Thoracic aorta (tissue), 2 donors: ENCODE measurements around the gene MORN1. TPM values are rescaled to one million over a fixed set of nuclear protein-coding genes. Genes with fewer than 3 reads are reported as not detected.

Experiments used
- ATAC-seq: fragments of 150-250 bp; one replicate; pipeline ENCODE4 v1.8.0; 2017; ENCODE audit warnings: low read depth; ENCODE audit not compliant: insufficient number of reproducible peaks, low FRiP score
- DNase-seq: peaks from one replicate; pipeline ENCODE4 v3.0.0-alpha.2; 2020; ENCODE audit warnings: low spot score
- H3K27ac ChIP-seq, 2 donors: fragments of 200-600 bp; sonication (generic); 1 replicate in 1 of 2; 2 replicates in 1 of 2; pipeline ENCODE4 v1.5.1; 2016; ENCODE audit warnings: mild to moderate bottlenecking in 2 of 2, moderate library complexity in 2 of 2
- H3K27me3 ChIP-seq: fragments of 200-600 bp; sonication (generic); replicated peaks from 2 replicates; pipeline ENCODE4 v1.6.0; 2016; ENCODE audit warnings: mild to moderate bottlenecking; ENCODE audit not compliant: insufficient read depth
- H3K36me3 ChIP-seq: fragments of 200-600 bp; sonication (generic); one replicate; pipeline ENCODE4 v1.5.1; 2016
- H3K4me1 ChIP-seq, 2 donors: fragments of 200-600 bp; sonication (generic); 1 replicate in 1 of 2; 2 replicates in 1 of 2; pipeline versions ENCODE4 v1.5.1 to v1.6.0; 2016; ENCODE audit warnings: low read depth in 2 of 2, mild to moderate bottlenecking in 1 of 2; ENCODE audit not compliant: control insufficient read depth in 1 of 2
- H3K4me3 ChIP-seq: fragments of 200-600 bp; sonication (generic); 2 replicates; pipeline ENCODE4 v1.5.1; 2016; ENCODE audit warnings: mild to moderate bottlenecking
- H3K9me3 ChIP-seq: fragments of 200-600 bp; sonication (generic); 2 replicates; pipeline ENCODE4 v1.5.1; 2016
- CTCF ChIP-seq: fragments of 200-600 bp; sonication (generic); IDR thresholded peaks from one replicate; pipeline ENCODE4 v1.5.1; 2019; ENCODE audit warnings: antibody characterized with exemption
- total RNA-seq, 2 donors: library from RNA; depleted of rRNA; stranded (reverse); fragments of >200 nt; gene quantifications; one replicate each; pipeline versions ENCODE4 v1.1.0 to v1.2.3, GENCODE V29; 2016

The MORN1 gene
- total RNA-seq, 2 donors from 2014 or later = 7.1 to 13.8 TPM

- no peak for TF ChIP-seq CTCF
- H3K36me3 ChIP-seq = no peaks in the 10 kb centered on the region
- ATAC-seq = no peak
- no peaks in the 10 kb centered on the region for H3K9me3 ChIP-seq
- peak overlapping the region; percentile 98 for H3K4me3 ChIP-seq
- peaks cover 13 to 28% of the 10 kb centered on the region in 2 donors for H3K4me1 ChIP-seq
- H3K27ac ChIP-seq = peak overlapping the region; percentile 67 to 82
- DNase-seq = no peak
- H3K27me3 ChIP-seq = no peaks in the 10 kb centered on the region
Measured at GRCh38 chr1:2413495-2414296, 22.3 kb upstream of the MORN1 start.

GRCh38 chr1:2412773-2413494 lies 21.6 kb upstream of the MORN1 start:
- no peak for DNase-seq
- TF ChIP-seq CTCF = no peak
- H3K27me3 ChIP-seq = no peaks in the 10 kb centered on the region

GRCh38 chr1:2412395-2412772 lies 21.0 kb upstream of the MORN1 start, which contains the start of gene PEX10:
Gene PEX10, minus strand, starts transcription at chr1:2412564. Its CDS starts 62 bp downstream, at chr1:2412502.
- H3K27ac ChIP-seq = peak within 1 kb of the TSS; percentile 75 to 82
- peak; percentile 74 for ATAC-seq
- H3K9me3 ChIP-seq = no peaks in the 10 kb centered on the region
- peak; percentile 89 for DNase-seq
- TF ChIP-seq CTCF = no peak
- peaks cover 11% of the 10 kb centered on the region for H3K36me3 ChIP-seq
- H3K4me1 ChIP-seq = peaks cover 13 to 28% of the 10 kb centered on the region in 2 donors
- peak within 1 kb of the TSS; percentile 98 for H3K4me3 ChIP-seq
- H3K27me3 ChIP-seq = no peaks in the 10 kb centered on the region

More at GRCh38 chr1:2412773-2413494, 21.6 kb upstream of the MORN1 start:
- Histone ChIP-seq H3K9me3 (no peaks in the 10 kb centered on the region), H3K36me3 (peaks cover 7% of the 10 kb centered on the region), H3K4me3 (peak overlapping the region; percentile 98), H3K27ac (peak overlapping the region; percentile 67 to 82), H3K4me1 (peaks cover 13 to 28% of the 10 kb centered on the region in 2 donors)
- ATAC-seq = no peak

- no peak for DNase-seq
- Histone ChIP-seq H3K4me1 (peaks cover 13 to 28% of the 10 kb centered on the region in 2 donors), H3K4me3 (peak overlapping the region; percentile 98), H3K9me3 (no peaks in the 10 kb centered on the region), H3K27ac (peak overlapping the region; percentile 75 to 82), H3K27me3 (no peaks in the 10 kb centered on the region), H3K36me3 (peaks cover 16% of the 10 kb centered on the region)
- no peak for TF ChIP-seq CTCF
- ATAC-seq = no peak
Measured at GRCh38 chr1:2411801-2412394, 20.5 kb upstream of the MORN1 start.

GRCh38 chr1:2409745-2410144 lies 18.4 kb upstream of the MORN1 start:
- Histone ChIP-seq H3K27ac (no peak overlapping the region), H3K4me1 (peaks cover 13 to 28% of the 10 kb centered on the region in 2 donors), H3K4me3 (no peak overlapping the region), H3K27me3 (no peaks in the 10 kb centered on the region), H3K36me3 (peaks cover 20% of the 10 kb centered on the region), H3K9me3 (no peaks in the 10 kb centered on the region)
- no peak for TF ChIP-seq CTCF
- ATAC-seq (no peak), DNase-seq (no peak)
